ENCODE data around the gene MAML2.

- TF ChIP-seq POLR2AphosphoS5 (IDR thresholded peaks at IDR 0.05) (no peak), CTCF (IDR thresholded peaks at IDR 0.05) (no peak), POLR2A (IDR thresholded peaks at IDR 0.05; ENCODE audit: low read depth) (no peak), EP300 (IDR thresholded peaks at IDR 0.05) (no peak)
Observed at GRCh38 chr11:96256215-96257011, 86.6 kb downstream of the MAML2 start.

Data from esophagus muscularis mucosa (tissue), 4 donors.